Body of pancreas (tissue), 4 donors: ENCODE data around the gene ANO10. TPM values are rescaled to one million over a fixed set of nuclear protein-coding genes. Genes with fewer than 3 reads are reported as not detected.

Source experiments
- ATAC-seq: fragments of 150-250 bp; one replicate; pipeline ENCODE4 v1.9.1; 2016
- DNase-seq, 4 donors: peaks; one replicate each; pipeline ENCODE4 v3.0.0-alpha.2; 2019
- H3K27ac ChIP-seq, 4 donors: fragments of 200-600 bp; sonication (generic); 1 replicate in 3 of 4; 2 replicates in 1 of 4; pipeline versions ENCODE4 v1.5.1 to v1.6.1; 2016 to 2019; ENCODE audit warnings: mild to moderate bottlenecking in 1 of 4, mixed read lengths in 1 of 4, moderate library complexity in 1 of 4
- H3K27me3 ChIP-seq, 2 donors: fragments of 200-600 bp; sonication (generic); one replicate each; pipeline ENCODE4 v1.6.0; 2016; ENCODE audit warnings: mild to moderate bottlenecking in 1 of 2
- H3K36me3 ChIP-seq, 2 donors: fragments of 200-600 bp; sonication (generic); replicated peaks in 1 of 2; 2 replicates each; pipeline ENCODE4 v1.5.1; 2016; ENCODE audit warnings: low read depth in 2 of 2; ENCODE audit not compliant: insufficient read depth in 1 of 2
- H3K4me1 ChIP-seq: fragments of 200-600 bp; sonication (generic); one replicate; pipeline ENCODE4 v1.6.0; 2016
- H3K4me3 ChIP-seq, 2 donors: fragments of 200-600 bp; sonication (generic); 1 replicate in 1 of 2; 2 replicates in 1 of 2; pipeline ENCODE4 v1.5.1; 2016 to 2019
- H3K9me3 ChIP-seq, 3 donors: fragments of 200-600 bp; sonication (generic); 1 replicate in 2 of 3; 2 replicates in 1 of 3; pipeline ENCODE4 v1.5.1; 2016
- CTCF ChIP-seq, 7 experiments: fragments of 450-650 bp in 4 of 7; fragments of 200-600 bp in 3 of 7; sonication (generic) in 3 of 7; IDR thresholded peaks; one replicate each; pipeline ENCODE4 v1.5.1; 2016 to 2019; ENCODE audit warnings: antibody characterized with exemption in 7 of 7
- POLR2A ChIP-seq, 3 donors: fragments of 450-650 bp; IDR thresholded peaks; one replicate each; pipeline ENCODE4 v1.6.1; 2016; ENCODE audit warnings: antibody characterized with exemption in 3 of 3, mild to moderate bottlenecking in 2 of 3
- WGBS, 2 donors: methylation state at CpG; one replicate each; pipeline ENCODE4 v1.1.5; 2017; 5-methylcytosine and 5-hydroxymethylcytosine counted together
- intact Hi-C: fragments of 100-400 bp; cut with DNase I; formaldehyde crosslinking; loops from one replicate; pipeline ENCODE4 v1.15.1; 2023
- total RNA-seq, 2 donors: library from RNA; depleted of rRNA; stranded (reverse); fragments of >200 nt; gene quantifications; one replicate each; pipeline ENCODE4 v1.1.0, GENCODE V29; 2016

ANO10 gene
- total RNA-seq, 2 donors from 2014 or later = 14.3 to 16.2 TPM

- no peaks in the 10 kb centered on the region for H3K27me3 ChIP-seq
- peaks cover 57% of the 10 kb centered on the region for H3K4me1 ChIP-seq
- DNase-seq = no peak
- ATAC-seq = peak; percentile 8
- H3K27ac ChIP-seq = peak overlapping the region; percentile 80 to 92 (median 88)
- no peaks in the 10 kb centered on the region for H3K36me3 ChIP-seq
- H3K4me3 ChIP-seq = no peak overlapping the region
- intact Hi-C loops = no loop called here
- TF ChIP-seq POLR2A (IDR thresholded peaks at IDR 0.05) = no peak
- TF ChIP-seq CTCF (IDR thresholded peaks at IDR 0.05) = no peak
- no peaks in the 10 kb centered on the region for H3K9me3 ChIP-seq
Measured at GRCh38 chr3:43388915-43389314, 232.9 kb downstream of the ANO10 start.

GRCh38 chr3:43388175-43388574 lies 233.6 kb downstream of the ANO10 start:
- no peaks in the 10 kb centered on the region for H3K36me3 ChIP-seq
- TF ChIP-seq CTCF (IDR thresholded peaks at IDR 0.05) (no peak), POLR2A (IDR thresholded peaks at IDR 0.05) (no peak)
- 36 to 46% methylated on average over 5 of the region's 5 CpGs for WGBS, 2 donors
- intact Hi-C loops = no loop called here
- no peaks in the 10 kb centered on the region for H3K9me3 ChIP-seq
- H3K4me1 ChIP-seq = peaks cover 57% of the 10 kb centered on the region
- no peak overlapping the region for H3K4me3 ChIP-seq
- peak; percentile 56 to 67 (median 62) for DNase-seq
- no peak for ATAC-seq
- peak overlapping the region; percentile 73 to 92 (median 85) for H3K27ac ChIP-seq
- no peaks in the 10 kb centered on the region for H3K27me3 ChIP-seq

DNA sequence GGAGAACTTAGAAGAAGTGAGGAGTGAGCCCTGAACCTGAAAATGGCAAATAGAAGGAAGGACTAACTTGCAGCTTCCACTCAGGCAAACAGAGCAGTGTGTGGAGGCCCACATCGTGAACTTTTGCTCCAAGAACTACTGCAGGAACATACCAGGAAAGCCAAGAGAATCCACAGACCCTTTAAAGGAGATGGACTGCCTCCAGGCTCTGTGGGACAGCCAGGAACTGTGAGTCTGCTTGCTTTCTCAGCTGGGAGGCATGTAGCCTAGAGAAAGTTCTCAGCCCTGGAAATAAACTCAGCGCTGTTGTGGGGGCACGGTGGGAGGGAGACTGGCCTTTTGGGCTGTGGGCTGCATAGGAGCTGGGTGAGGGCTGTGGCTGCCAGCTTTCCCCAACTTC lies 242.5 kb downstream of the ANO10 start:
- DNase-seq (peak in 1 of 4 donors; percentile 32), ATAC-seq (no peak)
- H3K36me3 ChIP-seq = no peaks in the 10 kb centered on the region
- no peak overlapping the region for H3K4me3 ChIP-seq
- WGBS, 2 donors = 75 to 77% methylated on average over 3 of the region's 3 CpGs
- H3K4me1 ChIP-seq = no peaks in the 10 kb centered on the region
- H3K9me3 ChIP-seq = no peaks in the 10 kb centered on the region
- no peaks in the 10 kb centered on the region for H3K27me3 ChIP-seq
- H3K27ac ChIP-seq = no peak overlapping the region
- intact Hi-C loops = loop anchor here (10.0 kb wide), 2 partner anchors 215 to 415 kb away; no protein-coding TSS in a partner anchor
- TF ChIP-seq POLR2A (IDR thresholded peaks at IDR 0.05) = no peak
- no peak for TF ChIP-seq CTCF (IDR thresholded peaks at IDR 0.05)

DNA sequence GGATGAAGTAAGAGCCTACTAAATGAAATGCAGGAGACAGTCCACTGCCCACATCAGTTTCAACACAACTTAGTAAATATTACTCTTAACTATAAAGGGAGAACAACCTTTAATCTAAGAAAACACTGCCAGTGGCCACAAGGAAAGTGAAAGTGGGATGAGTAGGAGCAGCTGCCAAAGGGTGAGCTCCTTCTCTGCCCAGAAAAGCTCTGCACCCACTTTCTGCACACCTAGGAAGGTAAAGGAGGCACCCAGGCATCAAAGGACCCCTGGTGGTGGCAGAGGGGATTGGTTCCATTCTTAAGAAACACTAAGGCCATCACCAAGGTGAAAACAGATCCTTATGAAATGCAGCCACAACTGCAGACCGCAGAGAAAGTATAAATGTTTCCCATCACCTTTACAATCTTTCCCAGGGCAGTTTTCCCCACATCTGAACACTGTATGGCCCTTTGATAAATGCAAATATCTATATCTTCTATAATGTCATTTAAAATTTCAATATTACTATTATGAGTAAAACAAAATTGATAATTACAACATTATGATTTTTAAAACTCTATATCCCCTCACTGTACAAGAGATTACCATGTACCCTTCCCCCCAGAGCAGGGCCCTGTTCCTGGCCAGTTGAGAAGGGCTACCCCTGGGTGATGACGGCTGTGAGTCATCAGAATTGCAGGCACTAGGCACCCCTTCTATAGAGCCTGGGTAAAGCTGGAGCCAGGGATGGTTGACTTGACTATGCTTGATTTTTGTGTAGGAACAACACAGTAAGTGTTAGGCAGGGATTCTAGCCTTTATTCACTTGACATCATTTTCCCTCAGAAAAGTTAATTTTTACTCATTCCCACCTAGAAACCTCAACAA lies 243.5 kb downstream of the ANO10 start:
- DNase-seq (peak; percentile 75 to 85 (median 80)), ATAC-seq (peak; percentile 89)
- H3K27me3 ChIP-seq = no peaks in the 10 kb centered on the region
- no peaks in the 10 kb centered on the region for H3K9me3 ChIP-seq
- 69 to 78% methylated on average over 2 of the region's 2 CpGs for WGBS, 2 donors
- no peaks in the 10 kb centered on the region for H3K4me1 ChIP-seq
- intact Hi-C loops = loop anchor here (10.0 kb wide), 2 partner anchors 214 to 414 kb away; no protein-coding TSS in a partner anchor
- no peak overlapping the region for H3K4me3 ChIP-seq
- H3K27ac ChIP-seq = no peak overlapping the region
- TF ChIP-seq POLR2A (IDR thresholded peaks at IDR 0.05) (no peak), CTCF (IDR thresholded peaks at IDR 0.05) (peak; percentile 56 to 86 (median 75))
- no peaks in the 10 kb centered on the region for H3K36me3 ChIP-seq
